HG03135 (cell line): ENCODE measurements around the gene FLNB.
A peak's percentile ranks its signal among the peaks of the same experiment; 100 is the strongest.
"Not testable (repeated sequence)": the region's sequence is repeated elsewhere in the genome, so short reads cannot be mapped to it uniquely, and the experiment has no call there.

ENCODE experiments used
- ATAC-seq: cut with Tn5 transposase; IDR thresholded peaks from one replicate; pipeline ENCODE4 v1.9.1; 2021; ENCODE audit warnings: mild to moderate bottlenecking, moderate library complexity; ENCODE audit not compliant: unreplicated experiment

FLNB gene

DNA sequence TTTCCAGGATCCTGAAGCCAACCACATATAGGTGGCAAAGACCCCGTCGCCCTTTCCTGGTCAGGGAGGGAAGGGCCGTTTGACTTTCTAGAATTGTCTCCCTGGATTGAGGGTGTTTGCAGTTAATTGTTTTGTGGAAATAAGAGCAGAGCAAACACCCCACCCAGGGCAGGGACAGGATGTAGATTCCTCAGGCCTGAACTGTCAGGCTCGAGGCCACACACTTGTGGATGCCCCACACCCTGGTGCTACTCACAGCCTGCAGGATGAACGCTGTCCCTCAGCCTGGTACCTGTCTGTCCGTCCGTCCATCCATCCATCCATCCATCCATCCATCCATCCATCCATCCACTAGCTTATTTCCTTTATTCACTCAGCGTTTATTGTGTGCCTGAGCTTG, 29.9 kb upstream of the FLNB start:
- ATAC-seq: no peak

DNA sequence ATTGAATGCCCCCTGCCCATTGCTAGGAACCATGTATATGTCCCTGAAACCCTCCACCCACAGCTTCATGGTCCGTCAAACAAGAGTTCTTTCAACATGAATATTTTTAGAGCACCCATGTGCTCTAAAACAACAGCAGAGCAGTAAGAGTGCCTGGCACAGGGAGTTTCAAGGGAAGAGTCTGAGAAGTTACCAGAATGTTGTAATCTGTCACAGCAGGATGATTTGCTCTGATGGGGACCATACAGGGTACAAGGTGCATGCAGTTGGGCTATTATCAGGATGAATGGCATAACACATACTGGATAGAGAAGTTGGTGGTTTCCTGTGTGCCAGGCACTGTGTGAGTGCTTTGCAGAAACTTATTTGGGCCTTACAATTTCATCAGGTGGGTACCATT, 27.8 kb upstream of the FLNB start:
- ATAC-seq: no peak

DNA sequence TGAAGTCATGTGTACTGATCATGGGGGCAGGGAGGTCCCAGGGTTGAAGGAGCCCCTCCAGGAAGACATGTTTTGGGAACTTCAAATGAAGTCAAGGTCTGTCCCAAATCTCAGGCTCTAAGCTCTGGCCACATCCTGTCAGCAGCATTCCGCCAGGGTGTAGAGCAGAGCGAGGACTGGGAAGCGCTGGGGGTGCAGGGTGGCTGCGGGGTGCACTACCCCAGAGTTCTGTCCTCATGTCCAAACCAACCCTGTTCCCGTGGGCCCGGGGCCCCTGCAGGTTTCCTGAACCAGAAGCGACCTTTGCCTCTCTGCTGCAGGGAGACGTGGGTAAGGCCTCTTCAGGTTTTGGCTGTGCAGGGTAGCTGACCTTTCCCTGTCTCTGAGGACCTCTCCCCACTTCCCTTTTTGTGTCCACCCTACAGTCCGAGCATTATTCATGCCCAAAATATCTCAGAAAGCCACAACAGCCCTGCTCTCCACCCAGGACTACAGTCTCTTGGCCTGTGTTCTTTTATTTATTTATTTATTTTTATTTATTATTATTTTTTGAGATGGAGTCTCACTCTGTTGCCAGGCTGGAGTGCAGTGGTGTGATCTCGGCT, 26.6 kb upstream of the FLNB start:
- ATAC-seq: no peak

DNA sequence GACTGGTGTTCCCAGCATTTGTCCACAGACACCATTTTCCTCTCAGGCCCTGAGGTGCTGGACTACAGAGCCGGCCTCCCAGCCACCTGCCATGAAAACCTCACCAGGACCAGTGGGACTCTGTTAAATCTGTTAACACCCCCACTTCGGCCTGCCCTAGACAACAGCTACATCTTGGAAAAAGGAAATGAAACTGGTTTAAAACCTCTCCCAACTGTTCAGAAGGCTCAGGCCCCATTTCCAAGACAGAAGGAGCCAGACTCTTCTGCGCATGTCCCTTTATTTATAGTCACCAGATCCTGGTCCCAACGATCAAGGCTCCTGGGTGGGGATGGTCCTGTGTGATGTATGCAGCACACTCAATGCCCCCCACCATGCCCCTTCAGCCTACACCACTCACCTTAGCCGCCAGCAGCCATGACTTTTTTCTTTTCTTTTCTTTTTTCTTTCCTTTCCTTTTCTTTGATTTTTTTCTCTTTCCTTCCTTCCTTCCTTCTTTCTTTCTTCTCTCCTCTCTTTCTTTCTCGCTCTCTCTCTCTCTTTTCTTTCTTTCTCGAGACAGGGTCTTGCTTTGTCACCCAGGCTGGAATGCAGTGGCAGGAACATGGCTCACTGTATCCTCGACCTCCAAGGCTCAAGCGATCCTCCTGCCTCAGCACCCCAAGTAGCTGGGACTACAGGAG, 25.5 kb upstream of the FLNB start:
- no peak for ATAC-seq

DNA sequence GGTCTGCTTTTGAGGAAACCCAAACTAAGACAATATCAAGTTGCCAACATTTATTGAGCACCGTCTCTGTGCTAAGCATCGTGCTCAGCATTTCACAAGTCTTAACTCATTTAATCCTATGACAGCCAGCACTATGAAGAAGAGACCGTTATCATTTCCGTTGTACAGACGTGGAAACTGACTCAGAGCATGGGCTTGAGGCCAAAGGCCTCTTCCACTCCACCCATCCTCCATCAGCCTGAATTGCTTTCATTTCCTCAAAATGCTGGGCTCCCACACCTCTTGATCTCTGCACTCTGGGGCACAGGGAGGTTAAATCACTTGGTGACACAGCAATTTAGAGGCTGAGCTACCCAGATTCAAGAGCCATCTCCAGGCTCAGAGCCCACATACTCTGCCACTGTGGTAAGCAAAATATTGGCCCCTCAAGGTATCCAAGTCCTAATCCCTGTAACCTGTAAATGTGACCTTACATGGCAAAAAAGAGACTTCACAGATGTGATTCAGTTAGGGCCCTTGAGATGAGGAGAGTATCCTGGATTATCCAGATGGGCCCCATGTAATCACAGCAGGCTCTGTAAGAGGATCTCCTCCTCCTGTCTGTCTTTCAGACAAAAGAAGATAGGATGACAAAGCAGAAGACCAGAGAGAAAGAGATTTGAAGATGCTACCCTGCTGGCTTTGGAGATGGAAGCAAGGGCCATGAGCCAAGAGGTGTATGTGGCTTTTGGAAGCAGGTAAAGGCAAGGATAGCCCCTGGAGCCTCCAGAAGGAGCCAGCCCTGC, 24.3 kb upstream of the FLNB start:
- ATAC-seq: peak; percentile 97

DNA sequence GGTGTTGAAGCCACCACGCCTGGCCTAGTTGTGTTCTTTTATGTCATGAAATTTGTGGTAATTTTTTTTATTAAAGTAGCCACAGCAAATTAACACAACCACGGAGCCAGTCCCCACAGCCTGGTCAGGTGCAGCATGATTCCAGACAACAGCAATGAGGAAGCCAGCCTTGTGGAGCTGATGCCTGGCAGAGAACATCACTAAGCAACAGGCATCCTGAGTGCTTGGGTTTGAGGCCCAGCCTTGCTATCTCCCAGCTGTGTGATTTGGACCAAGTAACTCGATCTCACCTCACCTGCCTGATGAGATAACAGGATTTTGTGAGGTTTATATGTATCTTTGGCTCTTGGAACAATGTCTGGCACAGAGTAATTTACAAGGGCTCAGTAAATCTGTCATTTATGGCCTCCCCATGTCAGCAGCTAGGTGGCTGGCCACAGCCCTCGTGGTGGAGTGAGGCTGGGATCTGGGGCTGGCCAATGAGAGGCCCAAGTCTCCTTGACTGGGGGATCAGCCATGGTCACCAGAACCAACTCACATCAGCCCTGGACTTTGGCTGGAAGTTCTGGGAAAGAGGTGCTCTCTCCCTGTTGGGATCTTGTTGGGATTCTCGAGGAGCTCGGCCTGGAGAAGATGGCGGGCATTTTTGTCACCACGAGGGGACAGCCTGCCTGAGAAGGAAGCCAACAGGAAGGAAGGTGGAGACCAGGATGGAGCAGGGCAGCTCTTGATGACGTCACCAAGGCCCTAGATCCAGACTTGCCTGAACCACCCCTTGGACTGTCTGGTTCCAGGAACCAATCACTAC, 22.8 kb upstream of the FLNB start:
- no peak for ATAC-seq

DNA sequence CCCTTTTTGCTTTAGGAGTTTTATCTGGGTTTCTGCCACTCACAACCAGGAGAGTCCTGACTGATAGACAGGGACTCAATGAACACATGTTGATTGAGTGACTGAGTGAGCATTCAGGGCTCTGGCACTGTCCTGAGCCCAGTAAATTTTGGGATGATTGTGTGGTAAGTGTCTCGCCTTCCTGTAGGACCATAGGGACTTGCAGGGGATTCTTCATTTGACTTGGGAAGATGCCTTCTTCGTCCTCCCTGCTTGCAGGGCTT, 22.3 kb upstream of the FLNB start:
- no peak for ATAC-seq

DNA sequence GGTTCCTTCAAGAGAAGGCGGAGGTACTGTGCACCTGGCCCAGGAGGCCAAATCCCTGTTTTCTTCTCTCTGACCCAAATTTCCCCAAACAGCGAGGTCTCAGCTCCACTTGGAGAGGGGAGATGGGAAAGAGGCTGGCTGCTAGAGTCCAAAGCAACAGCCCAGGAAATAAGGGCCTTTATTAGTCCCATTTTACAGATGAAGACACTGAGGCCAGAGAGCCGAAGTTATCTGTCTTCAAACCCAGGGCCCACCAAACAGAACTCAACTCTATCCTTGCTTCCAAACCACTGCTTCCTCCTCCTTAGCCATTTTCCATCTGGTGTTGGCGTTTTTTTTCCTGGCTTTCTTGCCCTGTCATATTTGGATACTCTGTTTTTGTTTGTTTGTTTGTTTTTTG, 22.0 kb upstream of the FLNB start:
- no peak for ATAC-seq

DNA sequence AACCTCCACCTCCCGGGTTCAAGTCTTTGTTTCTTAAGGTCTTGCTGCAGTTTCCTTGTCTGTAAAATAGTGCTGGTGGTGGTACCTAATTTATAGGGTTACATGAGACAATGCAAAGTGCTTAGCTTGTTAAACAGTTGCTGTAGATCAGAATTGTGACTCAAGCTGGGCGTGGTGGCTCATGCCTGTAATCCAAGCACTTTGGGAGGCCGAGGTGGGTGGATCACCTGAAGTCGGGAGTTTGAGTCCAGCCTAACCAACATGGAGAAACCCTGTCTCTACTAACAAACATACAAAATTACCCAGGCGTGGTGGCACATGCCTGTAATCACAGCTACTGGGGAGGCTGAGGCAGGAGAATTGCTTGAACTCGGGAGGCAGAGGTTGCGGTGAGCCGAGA, 19.0 kb upstream of the FLNB start:
- not testable (repeated sequence) for ATAC-seq

DNA sequence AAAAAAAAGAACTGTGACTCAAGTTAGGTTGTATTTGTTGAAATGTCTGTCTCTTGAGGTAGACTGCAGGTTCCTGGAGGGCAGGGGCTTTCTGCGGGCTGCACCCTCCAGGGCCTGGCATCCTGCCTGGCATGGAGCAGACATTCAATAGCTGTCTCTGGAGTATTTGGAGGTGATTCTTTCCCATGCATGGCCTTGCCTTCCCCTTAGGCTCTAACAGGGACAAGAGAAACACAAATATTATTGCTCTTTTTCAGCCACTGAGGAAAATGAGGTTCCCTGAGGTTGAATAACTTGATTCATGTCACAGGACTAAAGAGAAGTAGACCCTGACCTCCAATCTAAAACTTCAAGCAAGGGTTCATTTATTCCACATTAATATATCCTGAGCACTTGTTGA, 18.6 kb upstream of the FLNB start:
- no peak for ATAC-seq

DNA sequence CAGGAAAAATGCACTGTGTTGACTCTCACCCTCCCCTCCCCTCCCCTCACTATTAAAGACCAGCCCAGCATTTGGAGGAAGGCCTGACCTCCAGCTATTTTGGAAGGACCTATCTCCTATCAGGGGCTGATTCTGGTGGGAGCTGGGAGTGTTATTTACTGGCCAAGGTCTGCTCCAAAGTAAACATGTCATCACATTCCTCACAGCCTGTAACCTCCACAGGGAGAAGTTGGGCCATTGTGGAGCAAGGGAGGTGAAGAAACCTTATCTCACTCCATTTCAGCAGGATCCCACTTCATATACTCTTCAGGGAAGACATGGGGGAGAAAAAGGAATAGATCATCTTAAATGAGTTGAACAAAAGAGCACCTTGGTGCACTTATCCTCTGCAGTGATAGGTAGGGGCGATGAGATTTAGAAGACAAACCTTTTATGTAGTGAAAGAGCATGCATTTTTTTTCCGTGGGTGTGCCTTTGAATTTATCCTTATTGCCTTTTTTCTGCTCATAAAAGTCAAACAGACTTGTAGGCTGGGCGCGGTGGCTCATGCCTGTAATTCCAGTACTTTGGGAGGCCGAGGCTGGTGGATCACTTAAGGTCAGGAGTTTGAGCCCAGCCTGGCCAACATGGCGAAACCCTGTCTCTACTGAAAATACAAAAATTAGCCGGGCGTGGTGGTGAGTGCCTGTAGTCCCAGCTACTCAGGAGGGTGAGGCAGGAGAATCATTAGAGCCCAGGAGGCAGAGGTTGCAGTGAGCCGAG, 15.6 kb upstream of the FLNB start:
- ATAC-seq: no peak

DNA sequence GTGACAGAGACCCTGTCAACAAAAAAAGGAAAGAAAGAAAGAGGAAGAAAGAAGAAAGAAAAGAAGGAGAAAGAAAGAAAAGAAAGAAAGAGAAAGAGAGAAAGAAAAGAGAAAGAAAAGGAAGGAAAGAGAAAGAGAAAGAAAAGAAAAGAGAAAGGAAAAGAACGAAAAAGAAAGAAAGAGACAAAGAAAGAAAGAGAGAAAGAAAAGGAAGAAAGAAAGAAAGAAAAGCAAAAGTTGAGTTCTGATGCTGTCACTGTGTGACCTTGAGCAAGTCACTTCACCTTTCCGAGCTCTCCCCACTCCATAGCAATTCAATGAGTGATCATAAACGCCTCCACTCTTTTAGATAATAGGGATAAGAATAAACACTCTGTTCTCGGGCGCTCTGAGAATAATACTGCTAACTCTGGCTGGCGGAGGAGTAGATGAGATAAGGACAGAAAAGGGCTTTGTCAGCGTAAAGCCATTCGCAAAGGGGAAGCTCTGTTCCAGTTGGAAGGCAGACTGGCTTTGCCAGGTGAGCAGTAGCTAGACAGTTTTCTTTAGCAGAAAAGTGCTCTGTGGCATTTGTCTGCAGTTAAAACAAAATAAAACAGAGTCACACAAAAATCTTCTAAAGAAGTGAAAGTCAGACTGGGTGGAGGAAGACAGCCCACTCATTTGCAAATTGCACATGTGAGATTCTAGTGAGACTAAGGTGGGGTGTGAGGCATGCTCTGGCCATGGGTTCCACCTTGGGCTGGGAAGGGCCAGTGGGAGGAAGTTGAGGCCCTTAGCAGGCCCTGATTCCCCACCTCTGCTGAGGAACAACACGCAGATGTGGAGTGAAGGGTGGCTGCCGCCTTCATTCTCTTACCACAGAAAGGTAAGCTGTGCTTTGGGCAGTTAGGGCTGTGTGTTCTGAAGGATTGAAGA, 9.6 kb upstream of the FLNB start:
- ATAC-seq: no peak

DNA sequence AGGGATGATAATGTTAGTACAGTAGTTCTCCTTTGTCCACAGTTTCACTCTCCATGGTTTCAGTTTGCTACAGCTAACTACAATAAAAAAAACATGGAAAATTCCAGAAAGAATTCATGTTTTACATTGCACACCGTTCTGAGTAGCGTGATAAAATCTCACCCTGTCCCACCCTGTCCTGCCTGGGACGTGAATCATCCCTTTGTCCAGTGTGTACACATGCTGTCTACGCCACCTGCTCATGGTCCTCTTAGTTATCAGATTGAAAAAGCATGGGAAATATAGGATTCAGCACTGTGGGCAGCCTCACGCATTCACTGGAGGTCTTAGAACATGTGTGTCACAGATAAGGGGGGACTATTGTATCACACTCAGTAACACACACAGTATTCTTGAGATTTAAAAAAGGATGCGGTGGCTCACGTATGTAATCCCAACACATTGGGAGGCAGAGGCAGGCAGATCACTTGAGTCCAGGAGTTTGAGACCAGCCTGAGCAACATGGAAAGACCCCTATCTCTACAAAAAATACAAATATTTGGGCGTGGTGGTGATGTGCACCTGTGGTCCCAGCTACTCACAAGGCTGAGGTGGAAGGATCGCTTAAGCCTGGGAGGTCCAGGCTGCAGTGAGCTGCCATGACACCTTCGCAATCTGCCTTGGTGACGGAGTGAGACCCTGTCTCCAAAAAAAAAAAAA, 8.7 kb upstream of the FLNB start:
- no peak for ATAC-seq

DNA sequence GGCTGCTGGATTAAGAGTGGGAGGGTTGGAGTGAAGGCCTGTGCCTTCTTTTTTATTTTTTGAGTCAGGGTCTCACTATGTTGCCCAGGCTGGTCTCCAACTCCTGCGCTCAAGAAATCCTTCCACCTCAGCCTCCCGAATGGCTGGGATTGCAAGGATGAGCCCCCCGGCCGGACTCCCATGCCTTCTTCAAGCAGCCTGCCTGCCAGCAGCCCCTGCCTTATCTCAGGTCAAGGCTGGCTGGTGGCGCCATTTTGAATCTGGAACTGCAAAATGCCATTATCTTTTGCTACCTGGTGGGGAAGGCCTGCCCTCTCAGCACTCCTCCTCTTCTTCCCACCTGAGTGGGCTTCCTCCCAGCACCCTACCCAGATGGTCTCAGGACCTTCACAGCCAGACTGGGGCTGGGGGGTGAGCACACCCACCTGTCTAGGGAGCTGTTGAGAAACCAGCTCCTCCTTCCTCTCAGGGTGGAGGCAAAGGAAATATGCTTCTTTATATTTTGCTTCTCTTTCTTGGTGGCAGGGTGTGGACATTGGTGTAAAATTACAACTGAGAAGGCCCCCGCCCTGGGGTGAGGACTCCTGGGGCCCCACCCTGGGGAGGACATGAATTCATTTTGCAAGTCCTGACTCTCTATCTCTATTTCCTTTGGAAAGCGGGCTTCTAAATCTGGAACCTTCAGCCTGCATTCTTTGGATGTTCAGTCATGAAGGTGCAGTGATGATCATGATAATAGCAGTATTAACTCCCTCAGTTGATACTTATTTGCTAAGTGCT, 7.7 kb upstream of the FLNB start:
- no peak for ATAC-seq

DNA sequence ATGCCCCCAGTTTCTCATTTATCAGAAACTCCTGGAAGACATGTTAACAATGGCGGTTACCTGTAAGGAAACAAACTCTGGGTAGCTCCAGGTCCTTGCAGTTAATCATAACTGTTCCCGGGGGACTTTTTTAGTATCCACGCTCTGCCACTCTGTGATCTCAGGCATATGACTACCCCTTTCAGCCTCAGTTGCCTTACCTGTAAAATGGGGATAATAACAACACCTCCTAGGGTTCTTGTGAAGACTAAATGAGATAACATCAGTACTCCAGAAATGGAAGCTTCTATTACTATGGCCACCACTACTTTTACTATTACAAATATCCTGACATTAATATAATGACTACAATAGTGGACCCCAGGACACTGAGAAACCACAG, 7.1 kb upstream of the FLNB start:
- no peak for ATAC-seq

DNA sequence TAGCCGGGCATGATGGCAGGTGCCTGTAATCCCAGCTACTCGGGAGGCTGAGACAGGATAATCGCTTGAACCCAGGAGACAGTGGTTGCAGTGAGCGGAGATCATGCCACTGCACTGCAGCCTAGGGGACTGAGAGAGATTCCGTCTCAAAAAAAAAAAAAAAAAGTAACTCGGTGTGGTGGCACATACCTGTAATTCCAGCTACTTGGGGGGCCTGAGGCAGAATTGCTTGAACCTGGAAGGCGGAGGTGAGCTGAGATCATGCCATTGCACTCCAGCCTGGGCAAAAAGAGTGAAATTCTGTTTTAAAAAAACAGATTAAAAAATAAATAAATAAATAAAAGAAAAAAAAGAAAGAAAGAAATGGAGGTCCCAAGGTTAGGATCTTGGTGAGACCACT, 6.2 kb upstream of the FLNB start:
- no peak for ATAC-seq

DNA sequence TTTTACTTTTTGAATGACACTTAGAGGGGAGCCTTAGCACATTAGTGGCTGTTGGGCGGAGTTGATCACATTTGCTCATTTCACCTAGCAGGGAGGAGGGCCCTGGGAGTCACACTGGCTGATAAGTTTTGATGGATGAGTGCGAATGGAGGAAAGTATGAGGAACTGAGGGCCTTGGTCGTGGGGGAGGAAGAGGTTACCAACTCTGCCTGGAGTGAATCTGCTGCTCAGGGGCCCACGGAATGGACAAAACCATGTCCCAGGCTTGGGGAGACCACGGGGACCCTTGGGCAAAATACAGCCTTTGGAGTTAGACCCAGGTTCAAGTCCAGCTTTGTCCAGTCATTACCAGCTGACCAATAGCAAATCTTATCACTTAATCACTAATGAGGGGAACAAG, 5.1 kb upstream of the FLNB start:
- ATAC-seq: no peak

DNA sequence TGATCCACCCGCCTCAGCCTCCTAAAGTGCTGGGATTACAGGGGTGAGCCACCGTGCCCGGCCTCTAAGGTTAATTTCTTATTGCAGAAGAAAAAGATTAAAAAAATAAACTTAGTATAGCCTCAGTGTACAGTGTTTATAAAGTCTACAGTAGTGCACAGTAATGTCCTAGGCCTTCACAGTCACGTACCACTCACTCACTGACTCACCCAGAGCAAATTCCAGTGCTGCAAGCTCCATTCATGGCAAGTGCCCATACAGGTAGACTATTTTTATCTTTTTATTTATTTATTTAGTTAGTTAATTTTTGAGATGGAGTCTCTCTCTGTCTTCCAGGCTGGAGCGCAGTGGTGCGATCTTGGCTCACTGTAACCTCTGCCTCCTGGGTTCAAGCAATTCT, 3.2 kb upstream of the FLNB start:
- no peak for ATAC-seq

DNA sequence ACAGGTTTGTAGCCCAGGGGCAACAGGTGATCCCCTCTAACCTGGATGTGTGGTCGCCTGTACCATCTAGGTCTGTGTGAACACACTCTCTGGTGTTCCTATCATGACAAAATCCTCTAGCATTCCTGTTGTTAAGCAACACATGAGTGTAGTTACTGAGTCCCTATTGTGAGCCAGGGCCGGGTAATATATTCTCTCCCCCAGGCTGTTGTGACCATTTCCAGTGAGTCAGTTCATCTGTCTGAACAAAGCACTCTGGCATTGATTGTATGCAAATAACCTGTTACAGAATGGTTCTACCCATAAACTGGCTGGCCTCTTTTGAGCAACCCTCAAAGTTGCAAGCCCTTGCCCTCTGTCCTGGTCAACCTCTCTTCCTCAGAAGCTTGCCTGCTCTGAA, 2.6 kb upstream of the FLNB start:
- no peak for ATAC-seq
